ENCODE results near the gene TUBGCP2. TPM values are rescaled to one million over a fixed set of nuclear protein-coding genes. Genes with fewer than 3 reads are reported as not detected.

TUBGCP2 gene
- total RNA-seq, 1 donor from 2014 or later, result 55.4 TPM

DNA sequence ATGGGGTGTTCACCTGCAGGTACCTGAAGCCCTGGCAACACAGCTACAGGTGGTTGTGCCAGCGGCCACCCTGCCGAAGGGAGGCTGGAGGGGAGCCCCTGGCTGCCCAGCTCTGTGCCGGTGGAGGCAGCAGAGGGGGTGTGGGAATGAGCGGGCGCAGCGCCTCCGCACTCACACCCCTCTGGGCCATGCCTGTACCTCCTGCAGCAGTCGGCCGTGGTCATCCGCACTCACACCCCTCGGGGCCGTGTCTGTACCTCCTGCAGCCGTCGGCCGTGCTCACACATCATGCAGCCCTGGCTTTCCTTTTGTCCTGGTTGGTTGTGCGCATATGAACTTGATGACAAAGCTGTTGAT, 1.7 kb upstream of the TUBGCP2 start:
- H4K20me1 ChIP-seq (ENCODE audit: low read depth), result peaks cover 31% of the 10 kb centered on the region
- peak overlapping the region; percentile 52 for H3K4me3 Mint-ChIP-seq
- H3K79me2 ChIP-seq (ENCODE audit: low read depth), result peaks cover 32% of the 10 kb centered on the region
- no peak overlapping the region for H3K4me2 ChIP-seq
- no peak overlapping the region for H2AFZ ChIP-seq (replicated peaks)
- peaks cover 9% of the 10 kb centered on the region for H3K27me3 Mint-ChIP-seq (ENCODE audit: insufficient read depth, low read depth)
- no peaks in the 10 kb centered on the region for H3K36me3 ChIP-seq
- no peak overlapping the region for H3K27ac Mint-ChIP-seq
- no peak overlapping the region for H3K9ac ChIP-seq
- H3K4me1 Mint-ChIP-seq, result peaks cover 21% of the 10 kb centered on the region
- DNase-seq (ENCODE audit: low spot score), result no peak
- H3K4me3 ChIP-seq, result no peak overlapping the region
- no peaks in the 10 kb centered on the region for H3K27me3 ChIP-seq
- no peaks in the 10 kb centered on the region for H3K9me3 ChIP-seq (ENCODE audit: low read depth)
- TF ChIP-seq EZH2phosphoT487 (IDR thresholded peaks at IDR 0.05), result no peak
- TF ChIP-seq, protein P1, sequence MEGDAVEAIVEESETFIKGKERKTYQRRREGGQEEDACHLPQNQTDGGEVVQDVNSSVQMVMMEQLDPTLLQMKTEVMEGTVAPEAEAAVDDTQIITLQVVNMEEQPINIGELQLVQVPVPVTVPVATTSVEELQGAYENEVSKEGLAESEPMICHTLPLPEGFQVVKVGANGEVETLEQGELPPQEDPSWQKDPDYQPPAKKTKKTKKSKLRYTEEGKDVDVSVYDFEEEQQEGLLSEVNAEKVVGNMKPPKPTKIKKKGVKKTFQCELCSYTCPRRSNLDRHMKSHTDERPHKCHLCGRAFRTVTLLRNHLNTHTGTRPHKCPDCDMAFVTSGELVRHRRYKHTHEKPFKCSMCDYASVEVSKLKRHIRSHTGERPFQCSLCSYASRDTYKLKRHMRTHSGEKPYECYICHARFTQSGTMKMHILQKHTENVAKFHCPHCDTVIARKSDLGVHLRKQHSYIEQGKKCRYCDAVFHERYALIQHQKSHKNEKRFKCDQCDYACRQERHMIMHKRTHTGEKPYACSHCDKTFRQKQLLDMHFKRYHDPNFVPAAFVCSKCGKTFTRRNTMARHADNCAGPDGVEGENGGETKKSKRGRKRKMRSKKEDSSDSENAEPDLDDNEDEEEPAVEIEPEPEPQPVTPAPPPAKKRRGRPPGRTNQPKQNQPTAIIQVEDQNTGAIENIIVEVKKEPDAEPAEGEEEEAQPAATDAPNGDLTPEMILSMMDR (IDR thresholded peaks at IDR 0.05), result no peak
- TF ChIP-seq EZH2 (IDR thresholded peaks at IDR 0.05), result no peak
- no peaks in the 10 kb centered on the region for H3K9me3 Mint-ChIP-seq
- peaks cover 14% of the 10 kb centered on the region for H3K36me3 Mint-ChIP-seq
- H3K27ac ChIP-seq, result no peak overlapping the region
- H3K4me1 ChIP-seq, result peaks cover 6% of the 10 kb centered on the region
- peaks cover 4% of the 10 kb centered on the region for H3F3A ChIP-seq (ENCODE audit: low read depth)

DNA sequence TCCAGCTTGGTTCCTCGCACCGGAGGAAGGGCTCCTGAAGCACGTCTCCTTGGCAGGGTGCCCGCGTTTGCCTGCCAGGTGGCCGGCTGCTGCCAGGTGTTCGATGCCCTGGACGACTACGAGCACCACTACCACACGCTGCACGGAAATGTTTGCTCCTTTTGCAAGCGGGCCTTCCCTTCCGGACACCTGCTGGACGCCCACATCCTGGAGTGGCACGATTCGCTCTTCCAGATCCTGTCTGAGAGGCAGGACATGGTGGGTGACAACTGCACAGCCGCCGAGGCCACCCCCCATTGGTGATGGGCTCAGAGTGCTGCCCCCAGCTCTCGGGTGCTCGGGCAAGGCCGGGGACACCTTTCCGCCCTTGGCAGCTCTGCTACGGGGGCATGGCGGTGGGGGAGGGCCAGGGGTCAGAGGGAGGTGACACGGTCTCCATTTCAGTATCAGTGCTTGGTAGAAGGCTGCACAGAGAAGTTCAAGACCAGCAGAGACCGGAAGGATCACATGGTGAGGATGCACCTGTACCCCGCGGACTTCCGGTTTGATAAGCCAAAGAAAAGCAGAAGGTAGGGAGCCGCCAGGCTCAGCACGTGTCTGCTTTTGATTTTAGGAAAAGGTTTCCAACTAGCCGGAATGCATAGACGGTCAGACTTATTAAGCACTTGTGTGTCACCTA, 1.2 kb upstream of the TUBGCP2 start:
- H3F3A ChIP-seq (ENCODE audit: low read depth), result peaks cover 4% of the 10 kb centered on the region
- no peak overlapping the region for H3K27ac ChIP-seq
- peaks cover 9% of the 10 kb centered on the region for H3K27me3 Mint-ChIP-seq (ENCODE audit: insufficient read depth, low read depth)
- peaks cover 17% of the 10 kb centered on the region for H3K36me3 Mint-ChIP-seq
- peak overlapping the region; percentile 83 for H3K4me3 Mint-ChIP-seq
- H3K4me1 ChIP-seq, result peaks cover 6% of the 10 kb centered on the region
- H2AFZ ChIP-seq (replicated peaks), result no peak overlapping the region
- H3K9me3 Mint-ChIP-seq, result no peaks in the 10 kb centered on the region
- H3K79me2 ChIP-seq (ENCODE audit: low read depth), result peaks cover 35% of the 10 kb centered on the region
- TF ChIP-seq EZH2 (IDR thresholded peaks at IDR 0.05), result no peak
- H3K27me3 ChIP-seq, result no peaks in the 10 kb centered on the region
- DNase-seq (ENCODE audit: low spot score), result no peak
- no peak overlapping the region for H3K4me3 ChIP-seq
- peaks cover 18% of the 10 kb centered on the region for H3K4me1 Mint-ChIP-seq
- no peak overlapping the region for H3K9ac ChIP-seq
- H3K4me2 ChIP-seq, result peak overlapping the region; percentile 93
- no peaks in the 10 kb centered on the region for H3K9me3 ChIP-seq (ENCODE audit: low read depth)
- H4K20me1 ChIP-seq (ENCODE audit: low read depth), result peaks cover 31% of the 10 kb centered on the region
- no peak overlapping the region for H3K27ac Mint-ChIP-seq
- H3K36me3 ChIP-seq, result no peaks in the 10 kb centered on the region

DNA sequence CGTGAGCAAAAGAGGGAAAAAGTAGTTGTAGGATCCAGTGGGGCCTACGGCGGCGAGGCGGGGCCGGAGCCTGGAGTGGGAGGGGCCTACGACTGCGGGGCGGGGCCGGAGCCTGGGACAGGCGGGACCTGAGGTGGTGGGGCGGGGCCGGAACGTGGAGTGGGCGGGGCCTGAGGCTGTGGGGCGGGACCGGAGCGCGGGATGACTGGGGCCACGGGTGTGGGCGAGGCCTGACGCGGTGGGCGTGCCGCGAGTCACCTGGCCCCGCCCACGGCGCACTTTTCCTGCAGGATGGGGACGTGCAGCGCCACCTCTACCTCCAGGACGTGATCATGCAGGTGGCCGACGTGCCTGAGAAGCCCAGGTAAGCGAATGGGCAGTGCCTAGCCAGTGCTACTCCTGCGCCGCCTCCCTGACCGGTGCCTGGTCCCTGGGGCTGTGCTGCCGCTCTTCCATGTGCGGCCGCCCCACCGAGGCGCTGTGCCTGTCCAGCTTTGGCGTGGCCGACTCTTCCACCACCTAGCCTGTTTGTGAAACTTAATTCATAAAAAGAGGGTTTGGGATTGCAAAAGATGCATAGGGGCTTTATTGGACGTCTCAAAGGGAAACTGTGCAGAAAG, 538 bp upstream of the TUBGCP2 start:
- Histone ChIP-seq H3K4me3 (peak overlapping the region; percentile 86), H3K9ac (no peak overlapping the region), H3F3A (ENCODE audit: low read depth) (peaks cover 4% of the 10 kb centered on the region), H3K27me3 (no peaks in the 10 kb centered on the region), H3K36me3 (no peaks in the 10 kb centered on the region), H3K4me1 (peaks cover 6% of the 10 kb centered on the region), H4K20me1 (ENCODE audit: low read depth) (peaks cover 33% of the 10 kb centered on the region), H3K4me2 (peak overlapping the region; percentile 93), H3K9me3 (ENCODE audit: low read depth) (no peaks in the 10 kb centered on the region), H3K27ac (peak overlapping the region; percentile 81), H3K79me2 (ENCODE audit: low read depth) (peaks cover 42% of the 10 kb centered on the region), H2AFZ (replicated peaks) (peak overlapping the region; percentile 91)
- TF ChIP-seq, protein P1 (IDR thresholded peaks at IDR 0.05), result no peak
- TF ChIP-seq EZH2phosphoT487 (IDR thresholded peaks at IDR 0.05) (no peak), EZH2 (IDR thresholded peaks at IDR 0.05) (no peak)
- Mint-ChIP-seq H3K27me3 (ENCODE audit: insufficient read depth, low read depth) (peaks cover 9% of the 10 kb centered on the region), H3K9me3 (no peaks in the 10 kb centered on the region), H3K36me3 (peaks cover 16% of the 10 kb centered on the region), H3K4me3 (peak overlapping the region; percentile 83), H3K27ac (no peak overlapping the region), H3K4me1 (peaks cover 15% of the 10 kb centered on the region)
- DNase-seq (ENCODE audit: low spot score), result peak; percentile 90

Measured in neural progenitor cell (in vitro differentiated cells).